Skeletal muscle tissue (tissue), 4 donors: ENCODE measurements around the gene ADAMTS4. TPM values are rescaled to one million over a fixed set of nuclear protein-coding genes. Genes with fewer than 3 reads are reported as not detected.

Experiments
- H3K27ac ChIP-seq: one replicate; pipeline ENCODE4 v1.7.0; 2013; ENCODE audit warnings: mild to moderate bottlenecking, low read depth, low read length, inconsistent platforms
- H3K27me3 ChIP-seq, 3 donors: one replicate each; pipeline ENCODE4 v1.7.0; 2013; ENCODE audit warnings: low read length in 3 of 3; ENCODE audit not compliant: control insufficient read depth in 3 of 3, insufficient read depth in 3 of 3
- H3K36me3 ChIP-seq, 3 donors: one replicate each; pipeline ENCODE4 v1.7.0; 2013; ENCODE audit warnings: low read length in 3 of 3; ENCODE audit not compliant: control insufficient read depth in 3 of 3, insufficient read depth in 3 of 3
- H3K4me1 ChIP-seq, 3 donors: one replicate each; pipeline ENCODE4 v1.7.0; 2013; ENCODE audit warnings: low read length in 3 of 3, mild to moderate bottlenecking in 3 of 3; ENCODE audit not compliant: control insufficient read depth in 3 of 3, insufficient read depth in 3 of 3
- H3K4me3 ChIP-seq, 3 donors: one replicate each; pipeline ENCODE4 v1.7.0; 2013; ENCODE audit warnings: low read length in 3 of 3
- H3K9ac ChIP-seq, 3 donors: one replicate each; pipeline ENCODE4 v1.7.0; 2013; ENCODE audit warnings: low read length in 3 of 3, mild to moderate bottlenecking in 3 of 3, moderate library complexity in 2 of 3, low read depth in 1 of 3
- H3K9me3 ChIP-seq, 3 donors: one replicate each; pipeline ENCODE4 v1.7.0; 2013; ENCODE audit warnings: low read length in 3 of 3; ENCODE audit not compliant: control insufficient read depth in 3 of 3
- total RNA-seq: library from RNA; depleted of rRNA; stranded (reverse); fragments of >200 nt; gene quantifications from one replicate; pipeline ENCODE4 v1.2.3, GENCODE V29; 2014
- donor health status: Osteomylitis.

The ADAMTS4 gene
- total RNA-seq, 1 donor from 2014 or later, result 4.7 TPM

GRCh38 chr1:161175771-161176453 is 22.9 kb downstream of the ADAMTS4 start:
- H3K4me1 ChIP-seq, result peaks cover 31 to 36% (median 35%) of the 10 kb centered on the region in 3 donors
- peak overlapping the region; percentile 93 for H3K27ac ChIP-seq
- H3K4me3 ChIP-seq, result peak overlapping the region; percentile 98 to 99 (median 99)
- peaks cover 41 to 45% (median 43%) of the 10 kb centered on the region in 3 donors for H3K36me3 ChIP-seq
- no peaks in the 10 kb centered on the region for H3K27me3 ChIP-seq
- peak overlapping the region in 2 of 3 donors; percentile 96 to 97 for H3K9ac ChIP-seq
- no peaks in the 10 kb centered on the region for H3K9me3 ChIP-seq

- Histone ChIP-seq H3K9ac (no peak overlapping the region), H3K36me3 (peaks cover 49 to 52% (median 51%) of the 10 kb centered on the region in 3 donors), H3K4me1 (peaks cover 31 to 36% (median 35%) of the 10 kb centered on the region in 3 donors), H3K9me3 (no peaks in the 10 kb centered on the region), H3K27ac (no peak overlapping the region), H3K4me3 (no peak overlapping the region), H3K27me3 (no peaks in the 10 kb centered on the region)
These were observed 23.9 kb downstream of the ADAMTS4 start for GRCh38 chr1:161174911-161175310.

GRCh38 chr1:161173711-161174110 is 25.1 kb downstream of the ADAMTS4 start:
- Histone ChIP-seq H3K27me3 (no peaks in the 10 kb centered on the region), H3K4me3 (no peak overlapping the region), H3K27ac (peak overlapping the region; percentile 36), H3K9ac (no peak overlapping the region), H3K36me3 (peaks cover 58 to 61% (median 60%) of the 10 kb centered on the region in 3 donors), H3K9me3 (no peaks in the 10 kb centered on the region), H3K4me1 (peaks cover 31 to 36% (median 35%) of the 10 kb centered on the region in 3 donors)

- peaks cover 30 to 34% (median 34%) of the 10 kb centered on the region in 3 donors for H3K4me1 ChIP-seq
- no peaks in the 10 kb centered on the region for H3K27me3 ChIP-seq
- peak overlapping the region in 1 of 3 donors; percentile 4 for H3K4me3 ChIP-seq
- peaks cover 58 to 63% (median 62%) of the 10 kb centered on the region in 3 donors for H3K36me3 ChIP-seq
- peak overlapping the region in 2 of 3 donors; percentile 19 to 40 for H3K9ac ChIP-seq
- no peaks in the 10 kb centered on the region for H3K9me3 ChIP-seq
- H3K27ac ChIP-seq, result peak overlapping the region; percentile 4
These were observed 26.0 kb downstream of the ADAMTS4 start for GRCh38 chr1:161172776-161173376.

GRCh38 chr1:161172349-161172748 is 26.5 kb downstream of the ADAMTS4 start:
- peak overlapping the region in 1 of 3 donors; percentile 33 for H3K9ac ChIP-seq
- peak overlapping the region; percentile 4 for H3K27ac ChIP-seq
- H3K27me3 ChIP-seq, result no peaks in the 10 kb centered on the region
- H3K4me3 ChIP-seq, result no peak overlapping the region
- H3K36me3 ChIP-seq, result peaks cover 58 to 63% (median 62%) of the 10 kb centered on the region in 3 donors
- peaks cover 29 to 33% (median 29%) of the 10 kb centered on the region in 3 donors for H3K4me1 ChIP-seq
- H3K9me3 ChIP-seq, result no peaks in the 10 kb centered on the region

GRCh38 chr1:161171696-161172095 is 27.2 kb downstream of the ADAMTS4 start:
- H3K36me3 ChIP-seq, result peaks cover 58 to 63% (median 62%) of the 10 kb centered on the region in 3 donors
- no peaks in the 10 kb centered on the region for H3K9me3 ChIP-seq
- H3K4me3 ChIP-seq, result no peak overlapping the region
- no peak overlapping the region for H3K27ac ChIP-seq
- H3K4me1 ChIP-seq, result peaks cover 30 to 38% (median 34%) of the 10 kb centered on the region in 3 donors
- H3K27me3 ChIP-seq, result no peaks in the 10 kb centered on the region
- no peak overlapping the region for H3K9ac ChIP-seq

GRCh38 chr1:161171191-161171590 is 27.7 kb downstream of the ADAMTS4 start:
- Histone ChIP-seq H3K4me1 (peaks cover 26 to 34% (median 29%) of the 10 kb centered on the region in 3 donors), H3K4me3 (no peak overlapping the region), H3K36me3 (peaks cover 58 to 63% (median 62%) of the 10 kb centered on the region in 3 donors), H3K27me3 (no peaks in the 10 kb centered on the region), H3K9ac (no peak overlapping the region), H3K27ac (no peak overlapping the region), H3K9me3 (no peaks in the 10 kb centered on the region)

- peaks cover 28 to 42% (median 31%) of the 10 kb centered on the region in 3 donors for H3K4me1 ChIP-seq
These were observed 29.9 kb downstream of the ADAMTS4 start for GRCh38 chr1:161168906-161169305.

GRCh38 chr1:161166669-161167548 is 31.9 kb downstream of the ADAMTS4 start:
- H3K9me3 ChIP-seq, result no peaks in the 10 kb centered on the region
- H3K4me3 ChIP-seq, result peak overlapping the region; percentile 91 to 96 (median 95)
- H3K4me1 ChIP-seq, result peaks cover 17 to 25% (median 17%) of the 10 kb centered on the region in 3 donors
- peak overlapping the region; percentile 90 for H3K27ac ChIP-seq
- H3K9ac ChIP-seq, result peak overlapping the region; percentile 87 to 94 (median 94)
- H3K36me3 ChIP-seq, result peaks cover 46 to 61% (median 50%) of the 10 kb centered on the region in 3 donors
- H3K27me3 ChIP-seq, result no peaks in the 10 kb centered on the region

More at GRCh38 chr1:161168906-161169305, 29.9 kb downstream of the ADAMTS4 start:
- peaks cover 43 to 56% (median 53%) of the 10 kb centered on the region in 3 donors for H3K36me3 ChIP-seq
- H3K4me3 ChIP-seq, result no peak overlapping the region
- H3K27ac ChIP-seq, result no peak overlapping the region
- H3K27me3 ChIP-seq, result no peaks in the 10 kb centered on the region
- H3K9me3 ChIP-seq, result no peaks in the 10 kb centered on the region
- no peak overlapping the region for H3K9ac ChIP-seq
